ENCODE data around the gene HECTD4.
A peak's percentile ranks its signal among the peaks of the same experiment; 100 is the strongest.
"Not testable (repeated sequence)": the region's sequence is repeated elsewhere in the genome, so short reads cannot be mapped to it uniquely, and the experiment has no call there.

Gene HECTD4

GRCh38 chr12:112413855-112414625 is 31.8 kb upstream of the HECTD4 start:
- TF ChIP-seq CTCF (IDR thresholded peaks at IDR 0.05; ENCODE audit: insufficient read depth, low read depth, low read length, missing control alignments), result no peak
- H3K4me3 ChIP-seq (ENCODE audit: low read depth, low read length), result no peak overlapping the region
- no peak for DNase-seq (ENCODE audit: low read depth)

- DNase-seq (ENCODE audit: low read depth), result no peak
- TF ChIP-seq CTCF (IDR thresholded peaks at IDR 0.05; ENCODE audit: insufficient read depth, low read depth, low read length, missing control alignments), result no peak
- no peak overlapping the region for H3K4me3 ChIP-seq (ENCODE audit: low read depth, low read length)
These were observed 27.6 kb upstream of the HECTD4 start for GRCh38 chr12:112409906-112410244.

GRCh38 chr12:112409064-112409905 is 27.1 kb upstream of the HECTD4 start, which contains the start of gene RPL6:
TSS of gene RPL6 (minus strand) at chr12:112409605. CDS start at chr12:112408656, 949 bp downstream.
- peak; percentile 95 for DNase-seq (ENCODE audit: low read depth)
- no peak for TF ChIP-seq CTCF (IDR thresholded peaks at IDR 0.05; ENCODE audit: insufficient read depth, low read depth, low read length, missing control alignments)
- H3K4me3 ChIP-seq (ENCODE audit: low read depth, low read length), result peak within 1 kb of the TSS; percentile 99

DNA sequence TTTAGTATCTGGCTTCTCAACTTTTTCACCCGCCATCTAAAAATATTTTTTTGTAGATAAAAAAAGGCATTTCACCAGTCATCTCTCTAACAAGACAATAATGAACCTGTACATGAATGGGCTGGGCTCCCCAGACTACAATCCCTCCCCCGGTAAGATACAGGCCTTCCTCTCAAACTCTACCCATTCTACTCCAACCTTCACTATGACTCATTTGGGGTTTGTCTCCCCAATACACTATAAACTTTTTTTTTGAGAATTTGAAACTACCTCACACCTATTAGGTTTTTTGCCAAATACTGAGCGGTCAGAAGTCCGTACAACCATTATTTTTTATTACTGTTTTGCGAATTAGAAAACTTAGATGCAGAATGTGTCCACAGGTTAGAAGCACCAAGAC is 26.4 kb upstream of the HECTD4 start:
- no peak for TF ChIP-seq CTCF (IDR thresholded peaks at IDR 0.05; ENCODE audit: insufficient read depth, low read depth, low read length, missing control alignments)
- H3K4me3 ChIP-seq (ENCODE audit: low read depth, low read length), result peak overlapping the region; percentile 99
- peak; percentile 48 for DNase-seq (ENCODE audit: low read depth)

DNA sequence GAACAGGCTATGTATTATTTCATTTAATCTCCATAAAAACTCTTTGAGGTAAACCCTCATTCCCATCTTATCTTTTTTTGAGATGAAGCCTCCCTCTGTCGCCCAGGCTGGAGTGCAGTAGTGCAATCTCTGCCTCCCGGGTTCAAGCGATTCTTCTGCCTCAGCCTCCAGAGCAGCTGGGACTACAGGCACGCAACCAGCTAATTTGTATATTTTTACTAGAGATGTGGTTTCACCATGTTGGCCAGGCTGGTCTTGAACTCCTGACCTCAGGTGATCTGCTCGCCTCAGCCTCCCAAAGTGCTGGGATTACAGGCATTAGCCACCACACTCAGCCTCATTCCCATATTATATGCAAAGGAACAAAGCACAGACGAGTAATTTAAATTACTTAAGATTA is 25.5 kb upstream of the HECTD4 start:
- DNase-seq (ENCODE audit: low read depth), result not testable (repeated sequence)
- peak overlapping the region; percentile 99 for H3K4me3 ChIP-seq (ENCODE audit: low read depth, low read length)

DNA sequence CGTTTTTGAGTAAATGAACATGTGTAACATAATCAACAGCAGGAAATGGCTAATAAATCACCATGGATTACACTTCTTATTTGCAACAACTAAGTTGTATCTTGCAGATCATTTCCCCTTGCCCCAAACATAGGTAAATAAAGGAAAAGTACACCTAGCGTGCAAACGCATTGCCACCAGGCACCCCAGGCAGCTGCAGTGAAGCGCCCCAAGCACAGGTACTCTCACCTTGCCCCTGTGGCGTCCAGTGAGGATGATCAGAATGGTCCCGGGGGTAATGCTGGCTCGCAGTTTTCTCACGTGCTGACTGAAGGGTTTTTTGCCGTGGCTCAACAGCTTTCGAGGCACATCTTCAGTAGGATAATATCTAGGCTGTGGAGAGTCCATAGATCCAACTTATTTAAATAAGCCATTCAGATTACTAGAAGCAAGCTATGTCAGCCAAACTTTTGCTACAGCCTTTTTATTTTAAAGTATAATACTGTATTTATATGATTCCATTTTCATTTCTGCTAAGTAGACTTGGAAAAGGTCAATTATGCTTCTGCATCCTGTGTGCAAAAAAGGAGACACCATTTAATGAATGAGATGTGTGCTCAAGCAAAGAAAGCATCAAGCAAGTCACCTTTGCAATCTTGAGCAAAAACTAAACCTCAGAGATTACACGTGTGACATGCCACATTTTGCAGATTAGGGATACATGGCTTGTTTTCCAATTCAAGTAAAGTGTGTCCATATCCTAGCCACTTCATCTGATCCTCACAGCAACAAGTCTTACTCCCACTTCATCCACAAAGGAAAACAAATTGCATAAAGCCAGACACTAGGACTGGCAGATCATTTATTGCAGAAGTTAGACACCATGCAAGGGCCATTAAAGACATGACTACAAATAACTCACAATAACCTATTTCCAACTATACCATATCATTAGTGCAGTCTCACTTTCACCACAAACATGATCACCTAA is 24.6 kb upstream of the HECTD4 start:
- DNase-seq (ENCODE audit: low read depth), result no peak
- H3K4me3 ChIP-seq (ENCODE audit: low read depth, low read length), result peak overlapping the region; percentile 99
- no peak for TF ChIP-seq CTCF (IDR thresholded peaks at IDR 0.05; ENCODE audit: insufficient read depth, low read depth, low read length, missing control alignments)
